RWPE2 (cell line): ENCODE results near the gene INPP5A.

Source experiments
- ATAC-seq: fragments of 200-7000 bp; cut with Tn5 transposase; 3 replicates; pipeline ENCODE4 v1.9.1; 2021; ENCODE audit warnings: low read depth
- DNase-seq: peaks from one replicate; pipeline ENCODE4 v3.0.0-alpha.2; 2020; ENCODE audit warnings: low spot score
- H3K27ac ChIP-seq: fragments of 450-650 bp; 2 replicates; pipeline ENCODE4 v1.5.1; 2017; ENCODE audit warnings: mild to moderate bottlenecking; ENCODE audit not compliant: poor library complexity, severe bottlenecking
- H3K27me3 ChIP-seq: fragments of 250-450 bp; sonication (Bioruptor Pico); 2 replicates; pipeline ENCODE4 v1.5.1; 2021; ENCODE audit warnings: mild to moderate bottlenecking, moderate library complexity; ENCODE audit not compliant: insufficient read depth, poor library complexity, severe bottlenecking
- H3K36me3 ChIP-seq: fragments of 250-450 bp; sonication (Bioruptor Pico); 2 replicates; pipeline ENCODE4 v1.5.1; 2020; ENCODE audit warnings: low read depth, mild to moderate bottlenecking, moderate library complexity
- H3K4me1 ChIP-seq: fragments of 250-450 bp; sonication (Bioruptor Pico); 2 replicates; pipeline ENCODE4 v1.5.1; 2021; ENCODE audit warnings: mild to moderate bottlenecking, moderate library complexity; ENCODE audit not compliant: insufficient read depth, poor library complexity, severe bottlenecking
- H3K4me3 ChIP-seq: fragments of 250-450 bp; sonication (Bioruptor Pico); 2 replicates; pipeline ENCODE4 v1.5.1; 2021; ENCODE audit warnings: mild to moderate bottlenecking, moderate library complexity; ENCODE audit not compliant: severe bottlenecking
- H3K9me3 ChIP-seq: fragments of 250-450 bp; sonication (Bioruptor Pico); 2 replicates; pipeline ENCODE4 v1.5.1; 2021; ENCODE audit warnings: mild to moderate bottlenecking, moderate library complexity; ENCODE audit not compliant: severe bottlenecking
- TF ChIP-seq, protein P1 (sequence below): fragments of 450-650 bp; IDR thresholded peaks from one replicate; pipeline ENCODE4 v1.5.1; 2017; ENCODE audit warnings: mild to moderate bottlenecking, moderate library complexity; ENCODE audit not compliant: poor library complexity, severe bottlenecking

Gene INPP5A

DNA sequence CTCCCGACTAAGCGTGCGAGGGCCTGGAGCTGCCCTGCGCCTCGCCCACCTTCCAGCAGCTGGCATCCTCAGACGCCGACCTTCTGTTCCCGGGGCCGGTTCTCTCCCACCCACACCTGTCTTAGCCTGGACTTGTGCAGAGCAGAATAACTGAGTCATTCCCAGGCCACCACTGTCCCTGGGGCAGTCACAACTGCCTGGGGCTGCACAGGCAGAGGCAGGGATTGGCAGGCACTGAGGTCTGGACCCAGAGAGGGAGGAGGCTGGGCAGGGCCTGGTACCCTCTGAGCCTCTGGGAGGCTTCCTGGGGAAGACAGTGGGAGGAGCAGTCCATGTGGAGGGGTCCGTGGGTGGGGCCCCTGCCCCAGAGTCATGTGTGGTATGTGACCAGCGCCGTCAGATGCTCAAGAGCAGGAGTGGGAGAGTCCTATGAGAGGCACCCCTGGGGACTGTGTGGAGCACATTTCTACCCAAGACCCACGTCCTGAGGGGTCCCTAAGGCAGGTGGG, 174.1 kb downstream of the INPP5A start:
- DNase-seq: peak; percentile 37
- Histone ChIP-seq H3K27ac (no peak overlapping the region), H3K9me3 (no peaks in the 10 kb centered on the region), H3K27me3 (no peaks in the 10 kb centered on the region), H3K4me3 (no peak overlapping the region), H3K4me1 (no peaks in the 10 kb centered on the region), H3K36me3 (no peaks in the 10 kb centered on the region)
- no peak for ATAC-seq
- TF ChIP-seq, protein P1, sequence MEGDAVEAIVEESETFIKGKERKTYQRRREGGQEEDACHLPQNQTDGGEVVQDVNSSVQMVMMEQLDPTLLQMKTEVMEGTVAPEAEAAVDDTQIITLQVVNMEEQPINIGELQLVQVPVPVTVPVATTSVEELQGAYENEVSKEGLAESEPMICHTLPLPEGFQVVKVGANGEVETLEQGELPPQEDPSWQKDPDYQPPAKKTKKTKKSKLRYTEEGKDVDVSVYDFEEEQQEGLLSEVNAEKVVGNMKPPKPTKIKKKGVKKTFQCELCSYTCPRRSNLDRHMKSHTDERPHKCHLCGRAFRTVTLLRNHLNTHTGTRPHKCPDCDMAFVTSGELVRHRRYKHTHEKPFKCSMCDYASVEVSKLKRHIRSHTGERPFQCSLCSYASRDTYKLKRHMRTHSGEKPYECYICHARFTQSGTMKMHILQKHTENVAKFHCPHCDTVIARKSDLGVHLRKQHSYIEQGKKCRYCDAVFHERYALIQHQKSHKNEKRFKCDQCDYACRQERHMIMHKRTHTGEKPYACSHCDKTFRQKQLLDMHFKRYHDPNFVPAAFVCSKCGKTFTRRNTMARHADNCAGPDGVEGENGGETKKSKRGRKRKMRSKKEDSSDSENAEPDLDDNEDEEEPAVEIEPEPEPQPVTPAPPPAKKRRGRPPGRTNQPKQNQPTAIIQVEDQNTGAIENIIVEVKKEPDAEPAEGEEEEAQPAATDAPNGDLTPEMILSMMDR: no peak

DNA sequence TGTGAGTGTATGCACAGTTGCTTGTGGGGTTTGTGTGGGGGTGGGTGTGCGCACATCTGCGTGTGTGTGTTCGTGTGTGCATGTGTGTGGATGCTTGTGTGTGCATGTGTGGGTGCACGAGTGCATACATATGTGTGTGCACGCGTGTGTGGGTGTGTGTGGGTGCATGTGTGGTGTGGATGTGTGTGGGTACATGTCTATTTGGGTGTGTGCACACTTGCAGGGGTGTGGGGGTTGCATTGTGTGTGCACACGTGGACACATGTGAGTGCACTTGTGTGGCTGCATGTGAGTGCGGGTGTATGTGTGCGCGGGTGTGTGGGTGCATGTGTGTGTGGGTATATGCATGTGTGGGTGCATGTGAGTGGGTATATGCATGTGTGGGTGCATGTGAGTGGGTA, 174.7 kb downstream of the INPP5A start:
- no peaks in the 10 kb centered on the region for H3K9me3 ChIP-seq
- ATAC-seq (no peak), DNase-seq (peak; percentile 27)
- no peak overlapping the region for H3K27ac ChIP-seq
- H3K27me3 ChIP-seq: no peaks in the 10 kb centered on the region
- H3K36me3 ChIP-seq: no peaks in the 10 kb centered on the region
- H3K4me3 ChIP-seq: no peak overlapping the region
- H3K4me1 ChIP-seq: no peaks in the 10 kb centered on the region
- TF ChIP-seq, protein P1: no peak

DNA sequence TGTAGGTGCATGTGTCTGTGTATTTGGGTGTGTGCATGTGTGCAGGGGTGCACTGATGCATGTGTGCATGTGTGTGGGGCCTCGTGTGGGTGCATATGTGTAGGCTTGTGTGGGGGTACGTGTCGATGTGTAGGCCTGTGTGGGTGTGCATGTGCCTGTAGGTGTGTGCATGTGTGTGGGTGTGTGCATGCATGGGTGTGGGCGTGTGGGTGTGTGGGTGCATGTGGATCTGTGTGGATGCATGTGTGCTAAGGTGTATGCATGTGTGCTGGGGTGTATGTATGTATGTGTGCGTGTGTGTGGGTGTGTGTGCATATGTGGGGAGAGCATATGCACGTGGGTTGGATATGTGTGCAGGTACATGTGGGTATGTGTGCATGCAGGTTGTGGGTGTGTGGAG, 175.2 kb downstream of the INPP5A start:
- DNase-seq (peak; percentile 32), ATAC-seq (no peak)
- Histone ChIP-seq H3K4me3 (no peak overlapping the region), H3K4me1 (no peaks in the 10 kb centered on the region), H3K36me3 (no peaks in the 10 kb centered on the region), H3K9me3 (no peaks in the 10 kb centered on the region), H3K27ac (no peak overlapping the region), H3K27me3 (no peaks in the 10 kb centered on the region)
- TF ChIP-seq, protein P1: no peak

DNA sequence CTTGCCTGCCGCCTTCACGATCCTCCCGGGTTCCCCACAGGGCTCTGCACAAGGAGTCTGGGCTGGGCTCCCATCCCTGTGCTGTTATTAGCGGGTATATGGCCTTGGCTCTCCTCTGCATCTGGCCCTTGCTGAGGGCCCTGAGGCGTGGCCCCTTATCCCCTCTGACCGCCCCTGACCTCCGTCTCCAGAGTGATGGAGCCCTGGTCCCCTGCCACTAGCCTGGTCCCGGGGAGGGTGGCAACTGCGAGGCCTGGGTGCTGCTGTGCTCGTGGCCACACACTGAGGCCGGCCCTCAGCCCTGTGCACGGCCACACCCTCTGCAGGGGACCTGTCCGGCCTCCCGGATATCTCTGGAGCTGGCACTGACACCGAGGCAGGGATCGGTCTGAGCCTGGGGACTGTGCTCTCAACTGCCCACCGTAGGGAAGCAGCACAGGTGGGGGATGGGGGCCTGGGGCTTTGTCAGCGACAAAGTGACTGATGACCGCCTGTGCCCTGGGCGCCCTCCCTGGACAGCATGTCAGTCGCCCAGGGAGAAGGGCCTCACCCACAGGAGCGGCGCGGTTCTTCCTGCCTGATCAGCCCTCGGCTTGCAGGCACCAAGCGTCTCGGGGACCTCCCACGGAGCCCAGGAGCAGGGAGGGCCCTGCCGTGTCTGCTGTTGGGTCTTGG, 176.0 kb downstream of the INPP5A start:
- H3K36me3 ChIP-seq: no peaks in the 10 kb centered on the region

More for the DNA sequence above, 176.0 kb downstream of the INPP5A start:
- ATAC-seq: no peak
- H3K4me3 ChIP-seq: no peak overlapping the region
- peak; percentile 61 for DNase-seq
- no peaks in the 10 kb centered on the region for H3K27me3 ChIP-seq
- TF ChIP-seq, protein P1: no peak
- H3K4me1 ChIP-seq: no peaks in the 10 kb centered on the region
- H3K9me3 ChIP-seq: no peaks in the 10 kb centered on the region
- H3K27ac ChIP-seq: no peak overlapping the region
